ENCODE measurements around the gene CLEC4F. TPM values are rescaled to one million over a fixed set of nuclear protein-coding genes. Genes with fewer than 3 reads are reported as not detected.

CLEC4F gene
- total and polyA plus RNA-seq, 2 of the 4 experiments (the other 2 are of a cell fraction): not detected

DNA sequence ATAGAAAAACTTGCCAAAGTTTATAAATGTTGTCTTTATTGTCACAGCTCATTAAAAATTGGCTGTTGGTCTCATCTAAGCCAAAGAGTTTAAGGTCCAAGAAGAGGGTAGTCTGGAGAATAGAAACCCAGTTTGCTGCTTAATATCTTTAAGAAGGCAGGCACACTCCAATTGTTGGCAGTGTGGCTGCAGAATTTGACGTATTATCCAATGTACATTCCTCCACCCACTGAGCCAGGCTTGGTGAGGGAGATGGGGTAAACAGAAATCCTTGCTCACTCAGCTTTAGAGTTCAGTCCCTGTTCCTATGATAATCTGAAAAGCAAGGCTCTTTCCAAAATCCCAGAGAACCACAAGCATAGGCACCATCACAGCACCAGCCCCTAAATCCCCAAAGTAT is 41.7 kb downstream of the CLEC4F start:
- no CpG with 5 or more reads among the region's 1 CpG for WGBS, 2 experiments (ENCODE audit: extremely low coverage in 2 of 2, insufficient read length in 1 of 2)
- Histone ChIP-seq H2BK15ac (ENCODE audit: low read depth, low read length) (no peak overlapping the region), H3K9me3 (ENCODE audit: control insufficient read depth, insufficient read depth, low read length) (no peaks in the 10 kb centered on the region), H3K36me3 (ENCODE audit: control insufficient read depth, insufficient read depth, low read length) (no peaks in the 10 kb centered on the region), H3K27ac (ENCODE audit: insufficient read depth, low read length) (no peak overlapping the region), H2AFZ (replicated peaks; ENCODE audit: low read length, poor library complexity) (no peak overlapping the region), H2BK120ac (ENCODE audit: low read depth, low read length) (no peak overlapping the region), H4K20me1 (ENCODE audit: insufficient read depth, low read length) (no peaks in the 10 kb centered on the region), H4K8ac (ENCODE audit: low read depth in 2 of 2, low read length in 2 of 2) (no peak overlapping the region), H3K27me3 (ENCODE audit: control insufficient read depth, insufficient read depth, low read length) (peaks cover 2% of the 10 kb centered on the region; the same call in 1 of the 2 replicates), H3K18ac (ENCODE audit: low read depth, low read length) (no peak overlapping the region), H3K4me1 (ENCODE audit: control insufficient read depth, insufficient read depth, low read length) (no peaks in the 10 kb centered on the region), H4K91ac (ENCODE audit: insufficient read depth, low read depth, low read length) (no peak overlapping the region), H4K5ac (ENCODE audit: low read depth, low read length) (no peak overlapping the region), H3K9me1 (ENCODE audit: insufficient read depth, low read length) (no peaks in the 10 kb centered on the region), H2AK5ac (ENCODE audit: low read depth, low read length) (no peak overlapping the region), H2BK5ac (ENCODE audit: low read depth, low read length, poor library complexity, severe bottlenecking) (no peak overlapping the region), H3K23ac (ENCODE audit: low read depth, low read length) (no peak overlapping the region), H2AK9ac (replicated peaks; ENCODE audit: low read depth, low read length, poor library complexity) (no peak overlapping the region), H3K56ac (ENCODE audit: extremely low read depth, insufficient read depth, low read length) (no peak overlapping the region), H3K14ac (replicated peaks; ENCODE audit: low read depth, low read length) (no peak overlapping the region), H3K4me2 (ENCODE audit: low read depth, low read length) (no peak overlapping the region), H3K79me1 (ENCODE audit: low read depth in 1 of 2, low read length in 2 of 2) (no peaks in the 10 kb centered on the region), H2BK20ac (ENCODE audit: low read depth, low read length) (no peak overlapping the region), H3K4me3 (ENCODE audit: insufficient read depth, low read depth, low read length) (no peak overlapping the region), H3K4ac (ENCODE audit: low read depth, low read length) (no peak overlapping the region), H3K9ac (ENCODE audit: low read depth, low read length) (no peak overlapping the region)
- ChIA-PET POLR2A (ENCODE audit: unreplicated experiment) (no interaction called here), CTCF (interaction anchor here (0.7 kb wide), 1 partner anchor 14 kb away, joined by 3 read pairs; no protein-coding TSS in a partner anchor)
- intact Hi-C loops (cut with micrococcal nuclease) (no loop called here), in situ Hi-C loops (cut with MboI; ENCODE audit: low sequenced_read_pairs) (no loop called here), dilution Hi-C loops (cut with HindIII; ENCODE audit: low sequenced_read_pairs, unreplicated experiment) (no loop called here)
- TF ChIP-seq CEBPB (IDR thresholded peaks at IDR 0.05; ENCODE audit: low read depth, low read length): no peak
- TF ChIP-seq, protein P1, sequence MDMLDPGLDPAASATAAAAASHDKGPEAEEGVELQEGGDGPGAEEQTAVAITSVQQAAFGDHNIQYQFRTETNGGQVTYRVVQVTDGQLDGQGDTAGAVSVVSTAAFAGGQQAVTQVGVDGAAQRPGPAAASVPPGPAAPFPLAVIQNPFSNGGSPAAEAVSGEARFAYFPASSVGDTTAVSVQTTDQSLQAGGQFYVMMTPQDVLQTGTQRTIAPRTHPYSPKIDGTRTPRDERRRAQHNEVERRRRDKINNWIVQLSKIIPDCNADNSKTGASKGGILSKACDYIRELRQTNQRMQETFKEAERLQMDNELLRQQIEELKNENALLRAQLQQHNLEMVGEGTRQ (IDR thresholded peaks at IDR 0.05; ENCODE audit: low read depth, low read length): no peak
- TF ChIP-seq CHD1 (IDR thresholded peaks at IDR 0.05; ENCODE audit: low read depth, low read length): no peak
- TF ChIP-seq, protein P2, sequence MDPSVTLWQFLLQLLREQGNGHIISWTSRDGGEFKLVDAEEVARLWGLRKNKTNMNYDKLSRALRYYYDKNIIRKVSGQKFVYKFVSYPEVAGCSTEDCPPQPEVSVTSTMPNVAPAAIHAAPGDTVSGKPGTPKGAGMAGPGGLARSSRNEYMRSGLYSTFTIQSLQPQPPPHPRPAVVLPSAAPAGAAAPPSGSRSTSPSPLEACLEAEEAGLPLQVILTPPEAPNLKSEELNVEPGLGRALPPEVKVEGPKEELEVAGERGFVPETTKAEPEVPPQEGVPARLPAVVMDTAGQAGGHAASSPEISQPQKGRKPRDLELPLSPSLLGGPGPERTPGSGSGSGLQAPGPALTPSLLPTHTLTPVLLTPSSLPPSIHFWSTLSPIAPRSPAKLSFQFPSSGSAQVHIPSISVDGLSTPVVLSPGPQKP (IDR thresholded peaks at IDR 0.05; ENCODE audit: borderline replicate concordance, low read depth, low read length): no peak
- TF ChIP-seq, protein P3, sequence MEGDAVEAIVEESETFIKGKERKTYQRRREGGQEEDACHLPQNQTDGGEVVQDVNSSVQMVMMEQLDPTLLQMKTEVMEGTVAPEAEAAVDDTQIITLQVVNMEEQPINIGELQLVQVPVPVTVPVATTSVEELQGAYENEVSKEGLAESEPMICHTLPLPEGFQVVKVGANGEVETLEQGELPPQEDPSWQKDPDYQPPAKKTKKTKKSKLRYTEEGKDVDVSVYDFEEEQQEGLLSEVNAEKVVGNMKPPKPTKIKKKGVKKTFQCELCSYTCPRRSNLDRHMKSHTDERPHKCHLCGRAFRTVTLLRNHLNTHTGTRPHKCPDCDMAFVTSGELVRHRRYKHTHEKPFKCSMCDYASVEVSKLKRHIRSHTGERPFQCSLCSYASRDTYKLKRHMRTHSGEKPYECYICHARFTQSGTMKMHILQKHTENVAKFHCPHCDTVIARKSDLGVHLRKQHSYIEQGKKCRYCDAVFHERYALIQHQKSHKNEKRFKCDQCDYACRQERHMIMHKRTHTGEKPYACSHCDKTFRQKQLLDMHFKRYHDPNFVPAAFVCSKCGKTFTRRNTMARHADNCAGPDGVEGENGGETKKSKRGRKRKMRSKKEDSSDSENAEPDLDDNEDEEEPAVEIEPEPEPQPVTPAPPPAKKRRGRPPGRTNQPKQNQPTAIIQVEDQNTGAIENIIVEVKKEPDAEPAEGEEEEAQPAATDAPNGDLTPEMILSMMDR (conservative IDR thresholded peaks at IDR 0.05; ENCODE audit: low read depth, low read length): no peak
- no peak for TF ChIP-seq FOS (IDR thresholded peaks at IDR 0.05; ENCODE audit: low read depth, low read length)
- no peak for TF ChIP-seq POLR2A (IDR thresholded peaks at IDR 0.05; ENCODE audit: low read depth, low read length)
- ATAC-seq (ENCODE audit: low read depth) (no peak), DNase-seq (no peak)
- BruUV-seq (replicated peaks): no TSS peak
